Ovary (tissue), 9 donors: ENCODE results near the gene BSN. TPM values are rescaled to one million over a fixed set of nuclear protein-coding genes. Genes with fewer than 3 reads are reported as not detected.

Source experiments
- DNase-seq, 5 donors: peaks; one replicate each; pipeline ENCODE4 v3.0.0-alpha.2; 2019 to 2020
- H3K27ac ChIP-seq, 2 donors: fragments of 200-600 bp; one replicate each; pipeline versions ENCODE4 v1.5.1 to v1.8.0; 2019 to 2022
- H3K27me3 ChIP-seq: fragments of 200-600 bp; one replicate; pipeline ENCODE4 v1.8.0; 2022
- H3K36me3 ChIP-seq: fragments of 200-600 bp; sonication (generic); one replicate; pipeline ENCODE4 v1.5.1; 2019
- H3K4me1 ChIP-seq: one replicate; pipeline ENCODE4 v1.8.1; 2013; ENCODE audit warnings: mild to moderate bottlenecking, moderate library complexity; ENCODE audit not compliant: insufficient read depth
- H3K4me3 ChIP-seq: fragments of 200-600 bp; sonication (generic); one replicate; pipeline ENCODE4 v1.5.1; 2017
- H3K9me3 ChIP-seq, 2 donors: fragments of 200-600 bp in 1 of 2; sonication (generic) in 1 of 2; one replicate each; pipeline versions ENCODE4 v1.5.1 to v1.8.1; 2013 to 2019; ENCODE audit warnings: mild to moderate bottlenecking in 1 of 2, moderate library complexity in 1 of 2
- CTCF ChIP-seq, 3 donors: fragments of 450-650 bp in 2 of 3; fragments of 200-600 bp in 1 of 3; IDR thresholded peaks; one replicate each; pipeline versions ENCODE4 v1.5.1 to v1.8.0; 2016 to 2022; ENCODE audit warnings: antibody characterized with exemption in 3 of 3, mild to moderate bottlenecking in 1 of 3
- EP300 ChIP-seq: sonication (generic); formaldehyde crosslinking; IDR thresholded peaks from one replicate; pipeline ENCODE4 v1.6.1; 2017; ENCODE audit warnings: antibody characterized with exemption
- POLR2A ChIP-seq: fragments of 450-650 bp; IDR thresholded peaks from one replicate; pipeline ENCODE4 v1.6.1; 2017; ENCODE audit warnings: antibody characterized with exemption, mild to moderate bottlenecking, moderate library complexity
- WGBS, 3 donors: extraction: QIAGEN DNeasy Blood & Tissue Kit in 1 of 3; methylation state at CpG; one replicate each; pipeline versions ENCODE4 v1.1.5 to v1.1.7; 2013 to 2017; 5-methylcytosine and 5-hydroxymethylcytosine counted together
- intact Hi-C, 4 donors: fragments of 100-400 bp; cut with DNase I; formaldehyde crosslinking; loops; one replicate each; pipeline versions ENCODE4 v1.11.0 to v1.15.1; 2022 to 2023
- polyA plus RNA-seq, 2 donors: library from polyadenylated mRNA; stranded (reverse); fragments of 200-250 nt in 1 of 2; fragments of 350-450 nt in 1 of 2; fragmentation: Illumina TruSeq in 1 of 2; extraction: RNeasy Lipid Tissue Mini Kit (QIAGEN cat#74804) in 1 of 2; gene quantifications; one replicate each; pipeline ENCODE4 v1.2.3, GENCODE V29; 2013 to 2014
- total RNA-seq, 7 donors: library from RNA; depleted of rRNA in 2 of 7; stranded (reverse); fragments of >200 nt in 2 of 7; fragmentation: NEBNext Ultra II Directional in 3 of 7; extraction: Animal tissue kit (Norgen Biotek cat#: 25700) in 3 of 7; gene quantifications; one replicate each; pipeline versions ENCODE4 v1.1.0 to v1.2.4, GENCODE V29; 2016 to 2023
- donor health status: DM: no; HTN: no; CAD: no; lungs with moderate emphysema.
- donor health status: DM: no; HTN: no; CAD: no.
- donor health status: Bipolar disorder and iron deficiency.
- donor health status: DM: yes; HTN: yes; CAD: no.
- donor health status: DM: no; HTN: no; CAD: no.
- donor health status: DM: yes; HTN: yes; CAD: no.

BSN gene
- total and polyA plus RNA-seq, 9 donors: 0.12 to 3.5 (median 0.77) TPM

GRCh38 chr3:49616061-49616460 lies 61.8 kb downstream of the BSN start:
- DNase-seq: no peak
- Histone ChIP-seq H3K9me3 (no peaks in the 10 kb centered on the region), H3K36me3 (no peaks in the 10 kb centered on the region), H3K27ac (no peak overlapping the region), H3K4me3 (no peak overlapping the region), H3K4me1 (no peaks in the 10 kb centered on the region), H3K27me3 (no peaks in the 10 kb centered on the region)
- 71 to 76% (median 75%) methylated on average over 1 of the region's 1 CpG for WGBS, 3 donors
- no peak for TF ChIP-seq POLR2A
- no peak for TF ChIP-seq EP300
- no peak for TF ChIP-seq CTCF (IDR thresholded peaks at IDR 0.05)
- intact Hi-C loops: no loop called here

DNA sequence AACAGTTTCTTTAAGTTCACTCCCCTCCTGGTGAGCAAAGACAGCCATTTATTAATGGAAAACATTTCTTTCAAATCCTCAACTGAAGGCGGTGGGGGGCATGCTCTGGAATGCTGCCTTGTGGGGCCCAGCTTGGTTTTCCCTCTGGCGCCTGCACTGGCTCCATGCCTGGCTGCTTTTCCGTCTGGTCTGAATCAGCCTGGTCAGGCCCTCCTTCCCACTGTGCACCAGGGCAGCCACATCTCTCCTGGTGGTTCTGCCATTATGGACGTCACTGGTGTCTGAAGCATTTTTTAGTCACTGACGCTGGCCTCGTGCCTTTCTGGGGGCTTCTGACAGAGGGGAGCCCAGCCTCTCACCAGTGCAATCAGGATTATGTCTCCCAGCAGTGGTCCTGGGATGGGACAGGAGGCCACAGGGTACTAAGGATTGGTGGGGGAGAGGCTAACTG lies 62.2 kb downstream of the BSN start:
- Histone ChIP-seq H3K27ac (no peak overlapping the region), H3K4me3 (no peak overlapping the region), H3K4me1 (no peaks in the 10 kb centered on the region), H3K9me3 (no peaks in the 10 kb centered on the region), H3K36me3 (no peaks in the 10 kb centered on the region), H3K27me3 (no peaks in the 10 kb centered on the region)
- TF ChIP-seq CTCF (IDR thresholded peaks at IDR 0.05) (no peak), POLR2A (no peak), EP300 (no peak)
- 38 to 53% (median 45%) methylated on average over 6 of the region's 6 CpGs for WGBS, 3 donors
- no peak for DNase-seq
- intact Hi-C loops: no loop called here

DNA sequence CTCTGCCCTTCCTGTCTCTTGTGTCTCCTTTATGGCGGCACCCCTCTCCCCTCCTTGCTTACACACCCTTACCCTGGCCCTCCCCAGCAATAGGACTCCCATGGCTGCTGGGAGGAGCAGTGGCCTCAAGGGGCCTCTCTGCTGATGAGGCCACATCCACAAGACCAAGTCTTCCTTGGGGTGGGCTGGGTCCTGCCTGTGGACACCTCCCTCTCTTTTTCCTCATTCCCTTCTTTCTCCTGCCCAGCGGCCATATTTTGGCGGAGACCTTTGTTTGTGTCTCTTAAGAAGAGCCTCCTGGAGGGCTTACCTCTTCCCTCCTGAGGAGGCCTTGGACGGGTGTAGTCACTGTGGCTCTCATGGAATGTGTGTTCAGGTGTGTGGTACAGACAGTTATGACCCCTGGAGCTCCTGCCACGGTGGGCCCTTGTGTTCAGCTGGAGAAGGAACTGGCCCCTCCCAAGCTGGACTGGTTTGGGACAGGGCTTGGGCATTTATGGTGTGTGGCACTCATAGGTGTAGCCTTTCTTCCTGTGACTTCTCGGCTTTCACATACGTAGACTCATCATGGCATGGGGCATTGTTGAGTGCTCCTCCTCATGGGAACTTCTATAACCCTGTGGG lies 63.2 kb downstream of the BSN start:
- intact Hi-C loops: no loop called here
- H3K4me1 ChIP-seq: no peaks in the 10 kb centered on the region
- TF ChIP-seq EP300: no peak
- TF ChIP-seq POLR2A: no peak
- TF ChIP-seq CTCF (IDR thresholded peaks at IDR 0.05): no peak
- 92 to 96% (median 93%) methylated on average over 7 of the region's 7 CpGs for WGBS, 3 donors
- no peak overlapping the region for H3K27ac ChIP-seq
- H3K36me3 ChIP-seq: no peaks in the 10 kb centered on the region
- no peaks in the 10 kb centered on the region for H3K27me3 ChIP-seq
- no peaks in the 10 kb centered on the region for H3K9me3 ChIP-seq
- no peak overlapping the region for H3K4me3 ChIP-seq
- no peak for DNase-seq

DNA sequence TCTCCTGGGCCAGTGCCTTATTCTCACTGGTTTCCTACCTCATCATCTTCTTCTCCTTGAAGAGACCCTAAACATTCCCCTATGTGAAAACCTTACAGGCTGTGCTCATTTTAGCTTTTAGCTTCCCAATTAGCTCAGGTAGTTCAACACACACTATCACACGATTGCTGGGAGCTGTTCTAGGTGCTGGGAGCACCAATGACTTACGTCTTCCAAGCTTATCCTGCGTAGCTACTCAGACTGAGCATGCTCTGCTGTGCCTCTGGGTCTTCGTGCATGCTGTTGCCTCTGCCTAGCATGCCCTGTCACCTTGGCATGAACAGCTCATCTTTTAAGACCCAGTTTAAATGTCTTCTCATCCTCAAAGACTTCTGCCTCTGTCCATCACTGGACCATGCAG lies 64.1 kb downstream of the BSN start:
- H3K27me3 ChIP-seq: no peaks in the 10 kb centered on the region
- DNase-seq: no peak

More for the DNA sequence above, 64.1 kb downstream of the BSN start:
- H3K4me1 ChIP-seq: no peaks in the 10 kb centered on the region
- no peak overlapping the region for H3K4me3 ChIP-seq
- H3K27ac ChIP-seq: no peak overlapping the region
- H3K9me3 ChIP-seq: no peaks in the 10 kb centered on the region
- intact Hi-C loops: no loop called here
- TF ChIP-seq EP300 (no peak), POLR2A (no peak), CTCF (IDR thresholded peaks at IDR 0.05) (no peak)
- H3K36me3 ChIP-seq: no peaks in the 10 kb centered on the region
- WGBS, 3 donors: 38 to 62% (median 41%) methylated on average over 4 of the region's 4 CpGs
